ENCODE data around the gene ORM2. TPM values are rescaled to one million over a fixed set of nuclear protein-coding genes. Genes with fewer than 3 reads are reported as not detected.
A peak's percentile ranks its signal among the peaks of the same experiment; 100 is the strongest.

Gene ORM2
- total and polyA plus RNA-seq, 2 donors (not counting 1 experiment from before 2014, with no cell fraction given): not detected

DNA sequence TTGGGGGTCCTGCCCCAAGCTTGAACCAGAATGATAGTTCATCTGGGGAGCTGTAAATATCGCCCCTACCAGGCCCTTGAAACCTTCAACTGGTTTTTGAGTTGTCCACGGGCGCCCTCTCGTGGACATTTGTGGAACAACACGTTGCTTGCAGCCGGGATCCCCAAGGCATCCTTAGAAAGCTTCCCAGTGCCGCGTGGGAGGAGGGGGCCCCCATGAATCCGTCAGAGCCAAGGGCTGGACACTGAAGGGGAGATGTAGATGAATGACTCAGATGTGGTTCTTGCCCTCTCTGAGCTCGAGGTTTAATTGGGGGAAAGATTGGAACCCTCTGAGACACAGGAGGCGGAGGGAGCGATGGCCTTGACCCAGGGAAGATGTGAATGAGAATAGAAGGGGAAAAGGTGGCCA lies 38.6 kb upstream of the ORM2 start:
- intact Hi-C loops (cut with micrococcal nuclease): loop anchor here (1.0 kb wide), 1 partner anchor 136 kb away; the partner anchor contains the start of gene COL27A1
- peaks cover 0 to 13% (median 10%) of the 10 kb centered on the region in 3 donors for H3K9me3 ChIP-seq (ENCODE audit: control extremely low read depth in 1 of 3, control insufficient read depth in 2 of 3, insufficient read depth in 1 of 3, low read length in 2 of 3)
- no peaks in the 10 kb centered on the region for H4K20me1 ChIP-seq (ENCODE audit: control insufficient read depth, insufficient read depth, low read length, poor library complexity, severe bottlenecking)
- ChIA-PET CTCF (interaction anchor here (0.7 to 2.5 kb wide), 20 partner anchors 9 to 445 kb away, joined by 3 to 16 read pairs (median 4); partner anchors contain the start of genes AKNA and COL27A1), POLR2A (no interaction called here)
- H3K4me3 ChIP-seq (ENCODE audit: control extremely low read depth in 1 of 5, extremely low read depth in 1 of 5, insufficient read depth in 1 of 5, low read depth in 2 of 5, low read length in 4 of 5): no peak overlapping the region
- peaks cover 0 to 3% of the 10 kb centered on the region in 2 donors for H3K4me1 ChIP-seq (ENCODE audit: control insufficient read depth in 2 of 2, insufficient read depth in 2 of 2, low read length in 2 of 2)
- peaks cover 0 to 6% (median 2%) of the 10 kb centered on the region in 4 experiments for H3K27me3 ChIP-seq (replicated peaks in 1 of 4; ENCODE audit: control extremely low read depth in 1 of 4, control insufficient read depth in 3 of 4, insufficient read depth in 4 of 4, low read length in 3 of 4)
- ATAC-seq (ENCODE audit: low read depth) (no peak), DNase-seq (peak; percentile 70)
- Mint-ChIP-seq H3K4me3 (no peak overlapping the region), H3K27me3 (peaks cover 5% of the 10 kb centered on the region), H3K27ac (no peak overlapping the region), H3K9me3 (ENCODE audit: insufficient read depth) (peaks cover 6% of the 10 kb centered on the region), H3K4me1 (no peaks in the 10 kb centered on the region)
- no peak overlapping the region for H3K4me2 ChIP-seq (replicated peaks; ENCODE audit: low read depth, low read length, poor library complexity, severe bottlenecking)
- H3K79me2 ChIP-seq (ENCODE audit: control insufficient read depth, insufficient read depth, low read length): no peaks in the 10 kb centered on the region
- WGBS (ENCODE audit: insufficient coverage): 20% methylated on average over 12 of the region's 12 CpGs
- H3K27ac ChIP-seq (ENCODE audit: low read length in 2 of 2): no peak overlapping the region
- H3K36me3 ChIP-seq (replicated peaks in 1 of 2; ENCODE audit: control extremely low read depth in 1 of 2, control insufficient read depth in 1 of 2, extremely low read depth in 1 of 2, insufficient read depth in 2 of 2, low read length in 1 of 2): no peaks in the 10 kb centered on the region
- TF ChIP-seq EZH2 (IDR thresholded peaks at IDR 0.05; ENCODE audit: borderline replicate concordance, insufficient read depth, low read depth, low read length, poor library complexity, severe bottlenecking): no peak
- TF ChIP-seq, protein P1, sequence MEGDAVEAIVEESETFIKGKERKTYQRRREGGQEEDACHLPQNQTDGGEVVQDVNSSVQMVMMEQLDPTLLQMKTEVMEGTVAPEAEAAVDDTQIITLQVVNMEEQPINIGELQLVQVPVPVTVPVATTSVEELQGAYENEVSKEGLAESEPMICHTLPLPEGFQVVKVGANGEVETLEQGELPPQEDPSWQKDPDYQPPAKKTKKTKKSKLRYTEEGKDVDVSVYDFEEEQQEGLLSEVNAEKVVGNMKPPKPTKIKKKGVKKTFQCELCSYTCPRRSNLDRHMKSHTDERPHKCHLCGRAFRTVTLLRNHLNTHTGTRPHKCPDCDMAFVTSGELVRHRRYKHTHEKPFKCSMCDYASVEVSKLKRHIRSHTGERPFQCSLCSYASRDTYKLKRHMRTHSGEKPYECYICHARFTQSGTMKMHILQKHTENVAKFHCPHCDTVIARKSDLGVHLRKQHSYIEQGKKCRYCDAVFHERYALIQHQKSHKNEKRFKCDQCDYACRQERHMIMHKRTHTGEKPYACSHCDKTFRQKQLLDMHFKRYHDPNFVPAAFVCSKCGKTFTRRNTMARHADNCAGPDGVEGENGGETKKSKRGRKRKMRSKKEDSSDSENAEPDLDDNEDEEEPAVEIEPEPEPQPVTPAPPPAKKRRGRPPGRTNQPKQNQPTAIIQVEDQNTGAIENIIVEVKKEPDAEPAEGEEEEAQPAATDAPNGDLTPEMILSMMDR (IDR thresholded peaks at IDR 0.05): peak; percentile 94
- no peak overlapping the region for H3K9ac ChIP-seq (ENCODE audit: low read length)
- H2AFZ ChIP-seq (ENCODE audit: insufficient read depth, low read depth, low read length, poor library complexity, severe bottlenecking): no peak overlapping the region

DNA sequence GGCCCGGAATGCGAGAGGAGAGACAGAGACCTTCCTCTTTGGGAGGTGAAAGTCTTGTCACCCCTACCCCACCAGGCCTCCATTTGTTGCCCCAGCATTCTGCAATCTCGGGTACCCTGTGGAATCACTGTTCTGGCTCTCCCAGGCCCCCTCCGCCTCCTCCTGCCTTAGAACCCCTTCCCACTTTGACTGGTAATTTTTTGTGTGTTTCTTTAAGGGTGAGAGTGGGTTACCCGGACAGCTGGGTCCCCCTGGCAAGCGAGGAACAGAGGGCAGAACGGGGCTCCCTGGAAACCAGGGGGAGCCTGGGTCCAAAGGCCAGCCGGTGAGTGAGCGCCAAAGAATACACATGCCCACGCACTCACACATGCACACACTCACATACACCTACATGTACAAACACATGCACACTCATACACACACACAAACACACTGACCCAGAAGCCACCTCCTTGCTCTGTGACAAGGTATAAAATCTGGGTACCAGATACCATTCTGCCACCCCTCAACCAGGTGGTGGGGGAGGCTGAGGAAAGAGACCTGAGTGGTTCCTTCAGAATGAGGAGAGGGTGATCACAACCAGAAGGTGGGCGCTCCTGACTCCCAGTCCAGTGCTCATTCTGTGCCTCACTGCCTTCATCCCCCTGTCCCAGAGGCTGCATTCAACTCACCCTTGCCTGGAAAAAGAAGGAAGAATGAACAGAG lies 37.6 kb upstream of the ORM2 start:
- H2AFZ ChIP-seq (ENCODE audit: insufficient read depth, low read depth, low read length, poor library complexity, severe bottlenecking): no peak overlapping the region
- no peak for ATAC-seq (ENCODE audit: low read depth)
- no peak overlapping the region for H3K4me3 ChIP-seq (ENCODE audit: control extremely low read depth in 1 of 5, extremely low read depth in 1 of 5, insufficient read depth in 1 of 5, low read depth in 2 of 5, low read length in 4 of 5)
- H3K27ac Mint-ChIP-seq: no peak overlapping the region
- peaks cover 5 to 20% (median 10%) of the 10 kb centered on the region in 3 donors for H3K9me3 ChIP-seq (ENCODE audit: control extremely low read depth in 1 of 3, control insufficient read depth in 2 of 3, insufficient read depth in 1 of 3, low read length in 2 of 3)
- H3K27me3 ChIP-seq (replicated peaks in 1 of 4; ENCODE audit: control extremely low read depth in 1 of 4, control insufficient read depth in 3 of 4, insufficient read depth in 4 of 4, low read length in 3 of 4): peaks cover 0 to 6% (median 2%) of the 10 kb centered on the region in 4 experiments
- no peak overlapping the region for H3K27ac ChIP-seq (ENCODE audit: low read length in 2 of 2)
- no peak overlapping the region for H3K4me3 Mint-ChIP-seq
- peaks cover 5% of the 10 kb centered on the region for H3K27me3 Mint-ChIP-seq
- TF ChIP-seq EZH2 (IDR thresholded peaks at IDR 0.05; ENCODE audit: borderline replicate concordance, insufficient read depth, low read depth, low read length, poor library complexity, severe bottlenecking): no peak
- TF ChIP-seq, protein P1 (IDR thresholded peaks at IDR 0.05): no peak
- no peaks in the 10 kb centered on the region for H3K4me1 Mint-ChIP-seq
- 87% methylated on average over 6 of the region's 11 CpGs for WGBS (ENCODE audit: insufficient coverage)
- H3K9me3 Mint-ChIP-seq (ENCODE audit: insufficient read depth): peaks cover 6% of the 10 kb centered on the region
- DNase-seq: no peak
- H3K4me2 ChIP-seq (replicated peaks; ENCODE audit: low read depth, low read length, poor library complexity, severe bottlenecking): no peak overlapping the region
- no peaks in the 10 kb centered on the region for H3K36me3 ChIP-seq (replicated peaks in 1 of 2; ENCODE audit: control extremely low read depth in 1 of 2, control insufficient read depth in 1 of 2, extremely low read depth in 1 of 2, insufficient read depth in 2 of 2, low read length in 1 of 2)
- H3K4me1 ChIP-seq (ENCODE audit: control insufficient read depth in 2 of 2, insufficient read depth in 2 of 2, low read length in 2 of 2): peaks cover 0 to 3% of the 10 kb centered on the region in 2 donors
- no peaks in the 10 kb centered on the region for H3K79me2 ChIP-seq (ENCODE audit: control insufficient read depth, insufficient read depth, low read length)
- H4K20me1 ChIP-seq (ENCODE audit: control insufficient read depth, insufficient read depth, low read length, poor library complexity, severe bottlenecking): no peaks in the 10 kb centered on the region
- ChIA-PET CTCF (interaction anchor here (1.0 to 2.5 kb wide), 5 partner anchors 137 to 213 kb away, joined by 4 to 16 read pairs (median 7); partner anchors contain the start of gene COL27A1), POLR2A (no interaction called here)
- intact Hi-C loops (cut with micrococcal nuclease): loop anchor here (1.0 kb wide), 1 partner anchor 137 kb away; the partner anchor contains the start of gene COL27A1
- no peak overlapping the region for H3K9ac ChIP-seq (ENCODE audit: low read length)
